Measurements from ENCODE around the gene C3AR1. TPM values are rescaled to one million over a fixed set of nuclear protein-coding genes. Genes with fewer than 3 reads are reported as not detected.

The C3AR1 gene
- total and polyA plus RNA-seq, 2 of the 13 experiments (the other 11 are each of a cell fraction or from before 2014, with no cell fraction given): not detected

DNA sequence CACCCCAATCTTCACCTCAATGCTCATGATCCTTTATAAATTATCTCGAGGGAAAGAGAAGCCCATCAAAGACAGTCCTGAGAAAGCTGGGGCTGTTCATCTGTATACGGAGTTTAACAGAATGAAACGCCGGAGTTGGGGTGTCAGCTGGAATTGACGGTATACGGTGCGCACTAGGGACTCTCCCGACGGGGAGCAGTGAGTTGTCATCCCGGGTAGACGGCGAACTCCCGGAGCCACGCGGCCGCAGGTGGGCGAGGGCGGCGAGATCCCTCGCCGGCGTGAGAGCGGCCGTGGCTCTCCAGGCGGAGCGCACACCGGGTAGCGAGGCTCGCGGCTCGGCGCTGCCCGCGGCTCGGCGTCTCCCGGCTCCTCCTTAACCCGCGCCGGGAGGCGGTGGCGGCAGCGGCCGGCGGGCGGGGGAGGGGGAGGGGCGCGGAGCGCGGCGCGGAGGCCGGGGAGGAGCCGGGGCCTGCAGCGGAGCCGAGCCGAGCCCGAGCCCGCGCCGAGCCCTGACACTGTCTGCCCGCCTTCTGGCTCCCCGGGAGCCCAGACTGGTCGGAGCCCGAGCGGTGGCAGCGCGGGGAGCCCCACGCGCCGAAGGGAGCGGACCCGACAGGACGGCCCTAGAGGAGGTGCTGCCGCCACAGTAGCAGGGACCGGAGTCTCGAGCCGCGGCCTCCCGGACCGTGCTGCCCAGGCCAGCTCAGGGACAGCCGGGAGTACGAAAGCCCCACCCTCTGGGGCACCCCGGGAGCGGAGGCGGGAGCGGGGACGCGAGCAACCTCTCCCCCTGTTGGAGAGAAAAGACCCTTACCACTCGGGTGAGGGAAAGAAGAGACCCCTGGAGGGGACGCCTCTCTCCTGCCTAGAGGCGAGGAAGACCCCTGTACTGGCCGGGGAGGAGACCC, 33.7 kb downstream of the C3AR1 start, which contains the start of gene FOXJ2 (continued):
- TF ChIP-seq, protein P1, sequence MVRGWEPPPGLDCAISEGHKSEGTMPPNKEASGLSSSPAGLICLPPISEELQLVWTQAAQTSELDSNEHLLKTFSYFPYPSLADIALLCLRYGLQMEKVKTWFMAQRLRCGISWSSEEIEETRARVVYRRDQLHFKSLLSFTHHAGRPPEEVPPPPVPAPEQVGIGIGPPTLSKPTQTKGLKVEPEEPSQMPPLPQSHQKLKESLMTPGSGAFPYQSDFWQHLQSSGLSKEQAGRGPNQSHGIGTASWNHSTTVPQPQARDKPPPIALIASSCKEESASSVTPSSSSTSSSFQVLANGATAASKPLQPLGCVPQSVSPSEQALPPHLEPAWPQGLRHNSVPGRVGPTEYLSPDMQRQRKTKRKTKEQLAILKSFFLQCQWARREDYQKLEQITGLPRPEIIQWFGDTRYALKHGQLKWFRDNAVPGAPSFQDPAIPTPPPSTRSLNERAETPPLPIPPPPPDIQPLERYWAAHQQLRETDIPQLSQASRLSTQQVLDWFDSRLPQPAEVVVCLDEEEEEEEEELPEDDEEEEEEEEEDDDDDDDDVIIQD (CRISPR knock-in tag; IDR thresholded peaks at IDR 0.05; ENCODE audit: low read depth): no peak
- TF ChIP-seq TBP (CRISPR knock-in tag; IDR thresholded peaks at IDR 0.05) (no peak), ZNF598 (CRISPR knock-in tag; IDR thresholded peaks at IDR 0.05; ENCODE audit: borderline replicate concordance) (no peak), ZBTB7A (CRISPR knock-in tag; IDR thresholded peaks at IDR 0.05) (0 out of 2 replicates have a peak, but pooled peaks have one; percentile 25), CENPBD1 (CRISPR knock-in tag; IDR thresholded peaks at IDR 0.05; ENCODE audit: borderline replicate concordance, low read depth) (no peak), ZNF792 (CRISPR knock-in tag; IDR thresholded peaks at IDR 0.05) (no peak), ZNF367 (CRISPR knock-in tag; IDR thresholded peaks at IDR 0.05; ENCODE audit: borderline replicate concordance) (no peak), PHF8 (CRISPR knock-in tag; IDR thresholded peaks at IDR 0.05) (peak; percentile 95), ZNF263 (CRISPR knock-in tag; IDR thresholded peaks at IDR 0.05) (no peak), ZNF224 (CRISPR knock-in tag; IDR thresholded peaks at IDR 0.05) (0 out of 2 replicates have a peak, but pooled peaks have one; percentile 12), ZNF883 (CRISPR knock-in tag; IDR thresholded peaks at IDR 0.05; ENCODE audit: not compliant biosample characterization) (no peak), ZNF256 (CRISPR knock-in tag; conservative IDR thresholded peaks at IDR 0.05) (no peak), HDAC1 (CRISPR knock-in tag; IDR thresholded peaks at IDR 0.05) (peak; percentile 57), MXD4 (CRISPR knock-in tag; IDR thresholded peaks at IDR 0.05) (peak; percentile 54; the same call in 1 of the 2 replicates), ZBTB7B (CRISPR knock-in tag; IDR thresholded peaks at IDR 0.05) (no peak; the same call in 1 of the 2 replicates), TOPORS (CRISPR knock-in tag; IDR thresholded peaks at IDR 0.05) (no peak), E2F5 (CRISPR knock-in tag; conservative IDR thresholded peaks at IDR 0.05) (no peak), NCOA1 (CRISPR knock-in tag; IDR thresholded peaks at IDR 0.05) (no peak), POLR2AphosphoS5 (IDR thresholded peaks at IDR 0.05; ENCODE audit: low read depth, low read length) (0 out of 2 replicates have a peak, but pooled peaks have one; percentile 32), ZNF878 (CRISPR knock-in tag; IDR thresholded peaks at IDR 0.05) (no peak), ZNF20 (CRISPR knock-in tag; IDR thresholded peaks at IDR 0.05) (no peak), ZNF530 (CRISPR knock-in tag; IDR thresholded peaks at IDR 0.05; ENCODE audit: low read depth) (no peak), SNAPC5 (CRISPR knock-in tag; IDR thresholded peaks at IDR 0.05; ENCODE audit: borderline replicate concordance) (0 out of 2 replicates have a peak, but pooled peaks have one; percentile 28), MAZ (IDR thresholded peaks at IDR 0.05; ENCODE audit: borderline replicate concordance, low read depth, low read length) (peak; percentile 21; the same call in 1 of the 2 replicates), MAZ (CRISPR knock-in tag; IDR thresholded peaks at IDR 0.05; ENCODE audit: low read depth) (no peak; the same call in 1 of the 2 replicates), MAFF (IDR thresholded peaks at IDR 0.05; ENCODE audit: low read depth, low read length) (no peak)
- TF ChIP-seq, protein P2, sequence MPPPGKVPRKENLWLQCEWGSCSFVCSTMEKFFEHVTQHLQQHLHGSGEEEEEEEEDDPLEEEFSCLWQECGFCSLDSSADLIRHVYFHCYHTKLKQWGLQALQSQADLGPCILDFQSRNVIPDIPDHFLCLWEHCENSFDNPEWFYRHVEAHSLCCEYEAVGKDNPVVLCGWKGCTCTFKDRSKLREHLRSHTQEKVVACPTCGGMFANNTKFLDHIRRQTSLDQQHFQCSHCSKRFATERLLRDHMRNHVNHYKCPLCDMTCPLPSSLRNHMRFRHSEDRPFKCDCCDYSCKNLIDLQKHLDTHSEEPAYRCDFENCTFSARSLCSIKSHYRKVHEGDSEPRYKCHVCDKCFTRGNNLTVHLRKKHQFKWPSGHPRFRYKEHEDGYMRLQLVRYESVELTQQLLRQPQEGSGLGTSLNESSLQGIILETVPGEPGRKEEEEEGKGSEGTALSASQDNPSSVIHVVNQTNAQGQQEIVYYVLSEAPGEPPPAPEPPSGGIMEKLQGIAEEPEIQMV (CRISPR knock-in tag; IDR thresholded peaks at IDR 0.05; ENCODE audit: low read depth): peak; percentile 80; the same call in 1 of the 2 replicates

All from HepG2 (cell line).